Activated CD4-positive, alpha-beta T cell treated with anti-CD3 and anti-CD28 coated beads for 4 hours (primary cell): ENCODE results near the gene HOXC4.
"Not testable (repeated sequence)": the region's sequence is repeated elsewhere in the genome, so short reads cannot be mapped to it uniquely, and the experiment has no call there.

Source experiments
- DNase-seq, 2 donors: peaks; one replicate each; pipeline ENCODE4 v3.0.0-alpha.2; 2020

HOXC4 gene

GRCh38 chr12:54100588-54100987 lies 47.0 kb downstream of the HOXC4 start:
- DNase-seq = not testable (repeated sequence)

GRCh38 chr12:54102223-54102622 lies 48.6 kb downstream of the HOXC4 start:
- not testable (repeated sequence) for DNase-seq

GRCh38 chr12:54103827-54104226 lies 50.2 kb downstream of the HOXC4 start:
- not testable (repeated sequence) for DNase-seq
